AG08396 (cell line): ENCODE measurements around the gene USP3.

Source experiments
- DNase-seq: peaks from one replicate; pipeline ENCODE4 v3.0.0; 2012; ENCODE audit warnings: low spot score, mixed read lengths

USP3 gene

GRCh38 chr15:63593705-63594671 is 89.6 kb downstream of the USP3 start:
- DNase-seq, result no peak

- no peak for DNase-seq
Observed at GRCh38 chr15:63595065-63595464, 90.7 kb downstream of the USP3 start.

- DNase-seq, result no peak
Observed at GRCh38 chr15:63595688-63596087, 91.3 kb downstream of the USP3 start.

DNA sequence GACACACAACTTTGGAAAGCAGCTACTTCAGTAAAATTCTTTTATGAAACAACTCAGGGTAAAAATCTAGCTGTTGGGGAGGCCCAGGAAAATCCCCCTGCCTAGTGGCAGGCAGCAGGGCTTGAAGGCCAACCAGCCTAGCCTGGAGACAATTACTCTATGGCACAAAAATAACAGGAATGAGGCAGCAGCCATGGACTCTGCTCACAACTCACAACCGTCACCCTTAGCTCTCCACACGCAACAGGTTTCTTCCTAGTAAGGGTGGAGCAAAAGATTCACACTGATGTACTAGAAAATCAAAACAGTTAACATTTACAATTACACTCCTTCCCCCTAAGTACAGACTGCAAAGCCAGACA is 92.3 kb downstream of the USP3 start:
- DNase-seq, result no peak

DNA sequence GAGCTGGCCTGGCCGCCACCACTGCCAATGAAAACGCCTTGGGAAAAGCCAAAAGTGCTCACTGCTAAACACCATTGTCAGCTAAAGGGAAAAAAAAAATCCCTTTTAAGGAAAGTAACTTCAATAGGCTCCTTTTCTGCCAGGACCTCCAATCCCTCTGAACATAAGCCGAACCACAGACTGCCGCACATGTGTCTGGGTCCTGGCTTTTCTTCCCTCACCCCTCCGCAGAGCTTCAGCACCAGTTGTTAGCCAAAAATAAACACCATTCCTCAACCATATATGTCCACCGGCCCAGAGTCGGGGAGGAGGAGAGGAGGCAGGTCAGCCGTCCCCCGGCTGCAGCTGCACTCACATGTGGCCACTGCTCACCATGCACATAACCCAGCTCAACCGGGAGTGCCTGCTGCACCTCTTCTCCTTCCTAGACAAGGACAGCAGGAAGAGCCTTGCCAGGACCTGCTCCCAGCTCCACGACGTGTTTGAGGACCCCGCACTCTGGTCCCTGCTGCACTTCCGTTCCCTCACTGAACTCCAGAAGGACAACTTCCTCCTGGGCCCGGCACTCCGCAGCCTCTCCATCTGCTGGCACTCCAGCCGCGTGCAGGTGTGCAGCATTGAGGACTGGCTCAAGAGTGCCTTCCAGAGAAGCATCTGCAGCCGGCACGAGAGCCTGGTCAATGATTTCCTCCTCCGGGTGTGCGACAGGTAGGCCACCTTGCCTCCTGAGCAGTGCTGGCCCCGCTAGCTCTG is 92.8 kb downstream of the USP3 start, which contains the start of gene FBXL22:
TSS of gene FBXL22 (plus strand) at position 350 of the 753 bp plus-strand sequence. CDS start at position 356, 6 bp downstream.
- peak; percentile 47 for DNase-seq

- DNase-seq, result no peak
Observed at GRCh38 chr15:63597821-63598220, 93.4 kb downstream of the USP3 start.

- no peak for DNase-seq
Observed at GRCh38 chr15:63598473-63599400, 94.3 kb downstream of the USP3 start.

DNA sequence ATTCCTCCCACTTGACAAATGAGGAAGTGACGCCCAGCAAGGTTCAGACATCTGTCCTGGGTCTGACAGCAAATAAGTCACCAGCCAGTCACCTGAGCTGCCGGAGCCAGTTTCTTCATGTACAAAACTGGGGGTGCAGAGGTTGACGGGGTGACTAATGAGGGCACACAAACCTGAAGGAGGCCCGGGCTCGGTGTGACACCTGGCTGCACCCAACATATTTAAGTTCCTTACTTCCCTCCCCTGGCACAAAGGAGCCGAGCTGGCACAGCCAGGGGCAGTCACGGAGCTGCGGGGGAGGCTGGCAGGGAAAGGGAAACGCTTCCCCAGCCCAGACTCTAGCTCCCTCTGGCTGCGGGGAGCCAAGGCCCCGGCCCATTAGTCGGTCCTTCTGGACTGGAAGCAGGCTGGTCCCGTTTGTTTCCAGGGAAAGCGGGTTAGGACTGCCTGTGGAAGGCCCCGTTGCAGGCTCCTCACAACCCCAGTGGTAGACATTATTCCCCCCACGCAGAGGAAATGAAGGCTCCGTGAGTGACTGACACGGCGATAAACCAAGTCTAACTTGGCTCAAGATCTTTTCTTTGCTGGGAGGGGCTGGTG is 95.1 kb downstream of the USP3 start:
- peak; percentile 55 for DNase-seq

DNA sequence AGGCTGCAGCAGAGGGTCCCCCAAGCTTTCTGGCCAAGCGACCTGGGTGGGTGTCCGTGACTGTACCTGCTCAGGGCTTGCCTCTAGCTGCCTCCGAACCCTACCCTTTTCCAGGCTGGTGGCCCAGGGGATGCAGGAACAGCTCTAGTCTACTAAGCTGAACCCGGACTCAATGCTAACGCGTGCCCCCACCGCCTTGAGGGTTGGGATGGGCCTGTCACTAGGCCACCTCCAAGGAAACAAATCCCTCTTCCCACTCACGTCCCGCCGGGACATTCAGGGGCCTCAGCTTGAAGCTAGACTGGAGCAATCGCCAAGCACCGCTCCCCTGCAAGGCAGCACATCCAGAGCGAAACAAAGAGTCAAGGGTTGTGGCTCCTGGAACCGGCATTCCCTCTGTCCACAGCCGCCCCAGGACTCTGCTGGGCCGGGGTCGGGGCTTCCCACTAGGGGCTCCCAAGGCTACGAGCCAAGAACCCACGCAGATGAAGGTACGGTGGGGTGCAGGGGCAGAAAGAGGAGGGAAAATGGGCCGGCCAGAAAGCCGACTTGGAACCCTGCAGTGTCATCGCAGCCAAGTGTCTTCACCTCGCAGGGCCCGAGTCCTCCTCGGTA is 95.7 kb downstream of the USP3 start:
- peak; percentile 41 for DNase-seq

GRCh38 chr15:63600616-63601025 is 96.2 kb downstream of the USP3 start:
- DNase-seq, result peak; percentile 98

- DNase-seq, result peak; percentile 65
Observed at GRCh38 chr15:63601026-63601703, 96.8 kb downstream of the USP3 start.

GRCh38 chr15:63601704-63602185 is 97.4 kb downstream of the USP3 start:
- DNase-seq, result no peak

DNA sequence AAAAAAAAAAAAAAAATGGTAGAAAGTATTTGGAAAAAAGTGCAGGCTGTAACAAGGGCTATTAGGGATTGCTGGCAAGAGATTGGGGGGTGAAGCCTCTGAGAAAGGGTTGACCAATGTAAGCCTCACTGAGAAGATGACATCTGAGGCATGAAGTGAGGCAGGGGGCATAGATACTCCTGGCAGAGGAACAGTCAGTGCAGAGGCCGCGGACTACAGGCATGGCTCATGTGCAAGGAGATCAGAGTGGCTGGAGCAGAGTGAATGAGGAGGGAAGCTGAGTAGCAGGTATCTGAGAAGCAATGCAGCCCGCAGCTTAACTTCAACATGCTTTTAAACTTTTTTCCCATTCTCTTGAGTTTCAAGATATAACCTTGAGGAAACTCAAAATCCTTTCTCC is 98.2 kb downstream of the USP3 start:
- no peak for DNase-seq

GRCh38 chr15:63603516-63603915 is 99.1 kb downstream of the USP3 start:
- no peak for DNase-seq

DNA sequence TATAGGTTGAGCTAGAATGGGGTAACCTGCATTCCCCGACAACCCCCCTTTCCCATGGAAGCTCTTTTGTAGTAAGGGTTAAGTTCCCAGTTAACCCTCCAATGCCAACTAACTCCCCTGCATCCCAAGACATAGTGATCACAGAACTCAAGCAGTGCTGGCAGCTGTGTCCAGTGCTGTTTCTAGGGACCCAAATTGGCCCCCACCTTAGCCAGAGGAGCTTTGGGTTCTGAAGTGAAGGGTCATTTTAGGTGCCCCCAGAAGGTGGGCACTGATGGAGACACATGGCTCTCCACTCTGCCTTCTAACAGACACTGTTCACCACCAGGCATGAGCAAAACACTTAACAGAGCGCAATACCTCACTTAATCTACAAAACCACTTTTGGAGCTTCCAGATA is 99.9 kb downstream of the USP3 start:
- DNase-seq, result no peak

DNA sequence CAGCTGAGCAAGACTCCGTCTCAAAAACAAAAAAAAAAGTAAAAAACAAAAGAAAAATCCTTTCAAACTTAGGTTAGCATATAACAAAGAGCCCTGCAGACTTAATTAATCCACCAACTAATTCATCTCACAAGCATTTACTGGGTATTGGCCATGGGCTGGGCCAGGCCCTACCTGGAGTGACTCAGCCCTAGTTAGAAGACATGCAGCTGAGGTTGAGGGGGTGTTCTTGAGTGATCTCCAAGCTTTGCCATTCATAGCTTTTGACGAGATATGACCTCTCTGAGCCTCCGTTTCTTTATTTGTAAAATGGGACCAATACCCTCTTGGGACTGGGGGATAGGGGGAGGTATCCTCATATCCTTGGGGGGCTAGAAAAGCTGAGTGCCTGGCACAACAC is 100.6 kb downstream of the USP3 start:
- DNase-seq, result no peak

- DNase-seq, result no peak
Observed at GRCh38 chr15:63605816-63606215, 101.4 kb downstream of the USP3 start.

DNA sequence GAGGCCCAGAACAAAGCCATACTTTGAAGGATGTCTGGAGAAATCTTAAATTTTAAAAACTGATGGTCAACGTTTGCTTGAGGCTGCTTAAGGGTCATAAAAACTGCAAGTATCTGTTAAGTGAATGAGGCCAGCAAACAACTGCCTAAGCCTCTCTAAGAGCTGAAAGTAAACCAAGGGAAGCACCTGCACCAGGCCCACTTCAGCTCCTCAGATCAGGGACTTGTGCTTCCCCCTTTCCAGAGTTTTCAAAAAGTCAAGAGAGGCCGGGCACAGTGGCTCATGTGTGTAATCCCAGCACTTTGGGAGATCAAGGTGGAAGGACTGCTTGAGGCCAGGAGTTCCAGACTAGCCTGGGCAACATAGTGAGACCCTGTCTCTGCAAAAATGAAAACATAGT is 101.9 kb downstream of the USP3 start:
- no peak for DNase-seq

DNA sequence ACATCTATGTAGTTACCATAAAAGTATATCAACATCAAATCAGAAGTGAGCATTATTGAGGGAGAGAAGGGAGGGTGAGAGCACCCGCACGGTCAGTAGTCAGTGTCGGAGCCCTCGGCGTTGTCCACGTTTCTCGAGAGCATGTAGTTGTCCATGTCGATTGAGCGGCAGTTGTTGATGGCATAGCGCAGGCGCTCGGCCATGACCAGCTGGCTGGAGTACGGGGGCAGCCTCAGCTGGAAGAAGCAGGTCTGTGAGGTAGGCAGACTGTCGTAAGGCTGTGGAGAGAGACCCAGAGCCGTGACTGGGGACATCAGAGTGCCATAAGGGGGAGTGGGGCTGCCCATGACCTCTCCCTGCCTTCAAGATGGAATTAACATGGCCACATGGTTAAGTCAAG is 104.6 kb downstream of the USP3 start:
- no peak for DNase-seq

- no peak for DNase-seq
Observed at GRCh38 chr15:63609448-63609847, 105.1 kb downstream of the USP3 start.
